HEK293 (cell line): Measurements from ENCODE around the gene MYO5C.

Experiments used
- ZBTB20 ChIP-seq: fragments of 450-650 bp; formaldehyde crosslinking; IDR thresholded peaks from 2 replicates; pipeline ENCODE4 v1.5.1; 2016; ENCODE audit warnings: missing biosample characterization, missing genetic modification characterization
- ZBTB48 ChIP-seq: fragments of 450-650 bp; formaldehyde crosslinking; IDR thresholded peaks from 2 replicates; pipeline ENCODE4 v1.5.1; 2016; ENCODE audit warnings: missing biosample characterization, missing genetic modification characterization
- ZNF560 ChIP-seq: fragments of 450-650 bp; formaldehyde crosslinking; IDR thresholded peaks from 2 replicates; pipeline ENCODE4 v1.5.1; 2017; ENCODE audit warnings: missing biosample characterization, missing genetic modification characterization, borderline replicate concordance
- TF ChIP-seq, protein P1 (sequence below): fragments of 450-650 bp; formaldehyde crosslinking; IDR thresholded peaks from 2 replicates; pipeline ENCODE4 v1.5.1; 2016; ENCODE audit warnings: missing biosample characterization, missing genetic modification characterization
- TF ChIP-seq, protein P2 (sequence below): fragments of 450-650 bp; formaldehyde crosslinking; IDR thresholded peaks from 2 replicates; pipeline ENCODE4 v1.5.1; 2016; ENCODE audit warnings: missing biosample characterization, missing genetic modification characterization
- TF ChIP-seq, protein P3 (sequence below): fragments of 450-650 bp; formaldehyde crosslinking; conservative IDR thresholded peaks from 2 replicates; pipeline ENCODE4 v1.5.1; 2016; ENCODE audit warnings: low read depth, missing biosample characterization, missing genetic modification characterization

DNA sequence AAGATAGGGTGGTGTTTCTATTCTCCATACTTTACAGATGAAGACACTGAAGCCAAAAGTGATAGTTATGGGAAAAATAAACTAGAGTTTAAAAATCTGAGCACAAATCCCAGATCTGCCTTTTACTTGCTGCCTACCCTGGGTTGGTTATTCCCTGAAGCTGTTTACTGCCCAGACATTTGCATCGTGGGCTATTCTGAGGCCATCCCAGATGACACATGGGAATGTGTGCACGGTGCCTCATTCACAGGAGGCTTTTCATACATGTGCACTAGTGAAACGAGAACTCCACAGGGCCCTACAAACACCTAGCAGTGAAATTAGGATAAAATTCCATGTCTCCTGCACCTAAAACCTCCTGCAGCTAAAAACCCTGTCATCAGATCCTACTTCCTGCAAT is 17.5 kb downstream of the MYO5C start:
- TF ChIP-seq, protein P1, sequence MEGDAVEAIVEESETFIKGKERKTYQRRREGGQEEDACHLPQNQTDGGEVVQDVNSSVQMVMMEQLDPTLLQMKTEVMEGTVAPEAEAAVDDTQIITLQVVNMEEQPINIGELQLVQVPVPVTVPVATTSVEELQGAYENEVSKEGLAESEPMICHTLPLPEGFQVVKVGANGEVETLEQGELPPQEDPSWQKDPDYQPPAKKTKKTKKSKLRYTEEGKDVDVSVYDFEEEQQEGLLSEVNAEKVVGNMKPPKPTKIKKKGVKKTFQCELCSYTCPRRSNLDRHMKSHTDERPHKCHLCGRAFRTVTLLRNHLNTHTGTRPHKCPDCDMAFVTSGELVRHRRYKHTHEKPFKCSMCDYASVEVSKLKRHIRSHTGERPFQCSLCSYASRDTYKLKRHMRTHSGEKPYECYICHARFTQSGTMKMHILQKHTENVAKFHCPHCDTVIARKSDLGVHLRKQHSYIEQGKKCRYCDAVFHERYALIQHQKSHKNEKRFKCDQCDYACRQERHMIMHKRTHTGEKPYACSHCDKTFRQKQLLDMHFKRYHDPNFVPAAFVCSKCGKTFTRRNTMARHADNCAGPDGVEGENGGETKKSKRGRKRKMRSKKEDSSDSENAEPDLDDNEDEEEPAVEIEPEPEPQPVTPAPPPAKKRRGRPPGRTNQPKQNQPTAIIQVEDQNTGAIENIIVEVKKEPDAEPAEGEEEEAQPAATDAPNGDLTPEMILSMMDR (tag by site-specific recombination): no peak
- TF ChIP-seq ZBTB20: no peak
- TF ChIP-seq, protein P2, sequence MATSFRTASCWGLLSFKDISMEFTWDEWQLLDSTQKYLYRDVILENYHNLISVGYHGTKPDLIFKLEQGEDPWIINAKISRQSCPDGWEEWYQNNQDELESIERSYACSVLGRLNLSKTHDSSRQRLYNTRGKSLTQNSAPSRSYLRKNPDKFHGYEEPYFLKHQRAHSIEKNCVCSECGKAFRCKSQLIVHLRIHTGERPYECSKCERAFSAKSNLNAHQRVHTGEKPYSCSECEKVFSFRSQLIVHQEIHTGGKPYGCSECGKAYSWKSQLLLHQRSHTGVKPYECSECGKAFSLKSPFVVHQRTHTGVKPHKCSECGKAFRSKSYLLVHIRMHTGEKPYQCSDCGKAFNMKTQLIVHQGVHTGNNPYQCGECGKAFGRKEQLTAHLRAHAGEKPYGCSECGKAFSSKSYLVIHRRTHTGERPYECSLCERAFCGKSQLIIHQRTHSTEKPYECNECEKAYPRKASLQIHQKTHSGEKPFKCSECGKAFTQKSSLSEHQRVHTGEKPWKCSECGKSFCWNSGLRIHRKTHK: no peak
- TF ChIP-seq ZBTB48: no peak
- TF ChIP-seq, protein P3, sequence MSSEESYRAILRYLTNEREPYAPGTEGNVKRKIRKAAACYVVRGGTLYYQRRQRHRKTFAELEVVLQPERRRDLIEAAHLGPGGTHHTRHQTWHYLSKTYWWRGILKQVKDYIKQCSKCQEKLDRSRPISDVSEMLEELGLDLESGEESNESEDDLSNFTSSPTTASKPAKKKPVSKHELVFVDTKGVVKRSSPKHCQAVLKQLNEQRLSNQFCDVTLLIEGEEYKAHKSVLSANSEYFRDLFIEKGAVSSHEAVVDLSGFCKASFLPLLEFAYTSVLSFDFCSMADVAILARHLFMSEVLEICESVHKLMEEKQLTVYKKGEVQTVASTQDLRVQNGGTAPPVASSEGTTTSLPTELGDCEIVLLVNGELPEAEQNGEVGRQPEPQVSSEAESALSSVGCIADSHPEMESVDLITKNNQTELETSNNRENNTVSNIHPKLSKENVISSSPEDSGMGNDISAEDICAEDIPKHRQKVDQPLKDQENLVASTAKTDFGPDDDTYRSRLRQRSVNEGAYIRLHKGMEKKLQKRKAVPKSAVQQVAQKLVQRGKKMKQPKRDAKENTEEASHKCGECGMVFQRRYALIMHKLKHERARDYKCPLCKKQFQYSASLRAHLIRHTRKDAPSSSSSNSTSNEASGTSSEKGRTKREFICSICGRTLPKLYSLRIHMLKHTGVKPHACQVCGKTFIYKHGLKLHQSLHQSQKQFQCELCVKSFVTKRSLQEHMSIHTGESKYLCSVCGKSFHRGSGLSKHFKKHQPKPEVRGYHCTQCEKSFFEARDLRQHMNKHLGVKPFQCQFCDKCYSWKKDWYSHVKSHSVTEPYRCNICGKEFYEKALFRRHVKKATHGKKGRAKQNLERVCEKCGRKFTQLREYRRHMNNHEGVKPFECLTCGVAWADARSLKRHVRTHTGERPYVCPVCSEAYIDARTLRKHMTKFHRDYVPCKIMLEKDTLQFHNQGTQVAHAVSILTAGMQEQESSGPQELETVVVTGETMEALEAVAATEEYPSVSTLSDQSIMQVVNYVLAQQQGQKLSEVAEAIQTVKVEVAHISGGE: no peak
- TF ChIP-seq ZNF560 (tag by site-specific recombination): no peak
